NCI-H774 (cell line): Measurements from ENCODE around the gene XCL1.
"Not testable (repeated sequence)": the region's sequence is repeated elsewhere in the genome, so short reads cannot be mapped to it uniquely, and the experiment has no call there.

Experiments
- DNase-seq: peaks from one replicate; lab custom pipeline; 2025; lab: John Stamatoyannopoulos, UW

Gene XCL1

GRCh38 chr1:168567568-168567967 lies 8.8 kb upstream of the XCL1 start:
- DNase-seq, result no peak

- no peak for DNase-seq
Observed at GRCh38 chr1:168568346-168568745, 8.1 kb upstream of the XCL1 start.

DNA sequence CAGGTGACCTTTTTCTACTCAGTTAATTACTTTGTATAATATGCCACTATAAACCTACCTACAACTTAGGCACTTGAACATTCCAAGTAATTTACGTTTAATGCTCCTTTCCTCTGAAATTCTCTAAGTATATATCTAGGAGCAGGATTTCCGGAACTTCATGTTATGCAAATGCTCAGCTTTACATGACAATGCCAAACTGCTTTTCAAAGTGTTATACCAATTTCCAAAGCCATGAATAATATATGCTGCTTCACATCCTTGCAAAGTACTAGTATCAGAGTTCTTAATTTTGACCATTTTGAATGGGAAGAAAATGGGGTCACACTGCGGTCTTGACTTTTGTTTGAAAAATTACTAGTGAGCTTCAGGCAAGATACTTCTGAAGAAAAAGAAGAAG lies 5.8 kb upstream of the XCL1 start:
- DNase-seq, result no peak

- DNase-seq, result no peak
Observed at GRCh38 chr1:168572633-168573032, 3.8 kb upstream of the XCL1 start.

DNA sequence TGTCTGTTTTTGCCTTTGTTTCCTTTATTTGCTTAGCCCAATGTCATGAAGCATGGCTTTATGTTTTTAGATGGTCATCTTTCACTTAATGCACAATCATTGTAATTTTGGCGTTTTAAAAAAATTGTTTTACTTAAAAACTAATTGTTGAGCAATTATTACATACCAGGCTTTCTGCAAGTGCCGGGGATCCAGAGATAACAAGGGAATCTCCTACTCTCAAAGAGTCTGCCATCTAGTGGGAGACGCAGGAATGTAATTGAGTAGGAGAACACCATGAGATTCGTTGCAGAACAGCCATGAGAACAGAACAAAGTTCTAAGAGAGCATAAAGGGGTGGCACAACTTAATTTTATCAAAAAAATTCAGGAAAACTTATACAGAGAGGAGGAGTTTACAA lies 2.2 kb upstream of the XCL1 start:
- not testable (repeated sequence) for DNase-seq

- not testable (repeated sequence) for DNase-seq
Observed at GRCh38 chr1:168578531-168579185, 2.3 kb downstream of the XCL1 start.

DNA sequence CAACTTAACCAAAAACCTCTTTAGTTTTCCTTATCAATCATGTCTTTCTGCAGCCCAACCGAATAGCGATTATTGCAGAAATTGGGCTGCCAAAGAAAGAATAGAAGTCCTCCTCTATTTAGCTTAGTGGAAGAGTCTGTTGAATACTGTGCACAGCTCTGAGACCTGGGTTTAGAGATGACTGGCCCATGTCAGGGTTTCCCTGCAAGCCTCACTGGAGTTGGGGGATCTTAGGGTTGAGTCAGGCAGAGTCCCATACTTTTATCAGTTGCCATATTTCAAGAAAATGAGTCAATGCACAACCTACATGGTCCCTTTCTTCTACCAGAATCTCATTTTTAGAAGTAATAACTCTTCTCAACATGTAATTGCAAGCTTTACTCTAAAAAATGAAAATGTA lies 3.9 kb downstream of the XCL1 start:
- DNase-seq, result not testable (repeated sequence)

DNA sequence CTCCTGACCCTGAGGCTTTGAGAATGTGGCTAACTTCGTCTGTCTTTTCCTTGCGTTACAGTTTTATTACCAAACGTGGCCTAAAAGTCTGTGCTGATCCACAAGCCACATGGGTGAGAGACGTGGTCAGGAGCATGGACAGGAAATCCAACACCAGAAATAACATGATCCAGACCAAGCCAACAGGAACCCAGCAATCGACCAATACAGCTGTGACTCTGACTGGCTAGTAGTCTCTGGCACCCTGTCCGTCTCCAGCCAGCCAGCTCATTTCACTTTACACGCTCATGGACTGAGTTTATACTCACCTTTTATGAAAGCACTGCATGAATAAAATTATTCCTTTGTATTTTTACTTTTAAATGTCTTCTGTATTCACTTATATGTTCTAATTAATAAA lies 4.6 kb downstream of the XCL1 start:
- DNase-seq, result not testable (repeated sequence)

DNA sequence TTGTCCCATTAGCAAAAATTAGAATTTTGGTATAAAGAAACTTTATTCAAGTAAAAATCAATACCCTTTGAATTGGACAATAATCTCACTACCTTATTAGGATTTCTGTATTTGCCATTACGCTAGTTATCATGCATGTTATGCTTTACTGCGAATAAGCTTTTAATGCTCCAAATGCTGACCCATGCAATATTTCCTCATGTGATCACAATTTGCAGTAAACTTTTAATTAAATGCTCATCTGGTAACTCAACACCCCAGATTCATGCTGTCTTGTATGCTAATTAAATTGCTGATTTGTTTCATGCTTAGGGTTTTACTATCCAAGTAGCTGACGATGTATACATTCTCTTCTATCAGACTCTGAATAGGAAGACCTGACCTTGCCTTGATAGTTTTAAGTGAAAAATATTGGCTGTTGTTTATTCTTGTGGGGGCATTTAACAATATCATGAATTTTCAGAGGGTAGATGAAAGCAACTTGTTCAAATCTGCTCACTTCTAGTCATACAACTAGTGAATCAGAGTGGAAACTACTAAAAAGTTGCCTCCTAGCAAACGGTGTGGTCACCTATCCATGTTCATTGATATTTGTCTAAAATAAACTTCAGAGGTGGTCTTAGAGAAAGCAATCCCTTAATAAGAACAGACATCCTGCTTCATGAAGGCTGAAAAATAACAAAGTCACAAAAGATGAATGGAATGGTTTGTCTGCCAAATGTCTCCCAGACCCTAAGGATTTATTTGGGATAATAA lies 5.6 kb downstream of the XCL1 start:
- DNase-seq, result no peak

DNA sequence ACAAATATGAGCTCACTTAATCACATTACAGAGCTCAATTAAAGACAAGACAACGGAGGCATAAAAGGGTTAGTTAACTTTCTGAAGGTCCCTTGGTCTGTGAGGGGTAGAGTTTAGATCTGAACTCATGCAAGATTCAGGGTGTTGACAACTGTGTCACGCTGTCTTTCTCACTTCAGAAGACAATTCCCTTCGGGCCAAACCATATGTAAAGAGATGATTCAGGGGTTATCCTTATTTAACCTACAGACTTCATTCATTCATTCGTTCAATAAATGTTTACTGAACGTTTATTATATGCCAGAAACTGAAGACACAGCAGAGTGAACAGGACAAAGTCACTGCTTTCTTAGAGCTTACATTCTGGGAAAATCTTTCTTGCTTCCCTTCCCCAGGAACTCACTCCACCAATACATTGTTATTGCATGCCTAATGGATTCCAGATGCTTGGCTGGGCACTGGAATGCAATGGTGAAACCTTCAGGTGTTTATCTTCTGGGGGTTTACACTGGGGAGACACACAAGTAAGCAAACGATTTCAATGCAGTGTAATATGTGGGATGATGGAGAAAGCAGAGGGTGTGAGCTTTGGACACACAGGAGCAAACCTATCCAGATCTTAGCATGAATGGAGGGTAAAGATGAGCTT lies 6.4 kb downstream of the XCL1 start:
- no peak for DNase-seq

DNA sequence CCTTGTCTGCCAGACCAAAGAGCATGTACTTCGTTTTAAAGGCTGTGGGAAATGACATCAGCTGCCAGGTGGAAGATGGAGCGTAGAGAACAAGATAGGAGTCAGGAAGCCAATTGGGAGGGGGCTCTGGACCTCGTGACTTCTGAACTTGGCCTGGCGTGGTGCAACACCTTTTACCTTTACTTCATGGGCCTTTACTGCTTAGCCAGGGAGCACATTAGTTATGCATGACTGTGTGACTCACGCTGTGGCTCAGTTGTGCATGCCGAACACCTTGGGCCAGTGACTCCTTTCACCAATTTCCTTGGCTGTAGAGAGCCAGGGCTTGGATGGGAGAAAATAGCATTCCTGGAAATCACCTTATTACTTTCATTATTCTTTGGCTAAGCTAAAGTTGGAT lies 7.2 kb downstream of the XCL1 start:
- DNase-seq, result no peak

GRCh38 chr1:168585191-168585590 lies 8.8 kb downstream of the XCL1 start:
- no peak for DNase-seq

- no peak for DNase-seq
Observed at GRCh38 chr1:168585937-168586336, 9.5 kb downstream of the XCL1 start.

DNA sequence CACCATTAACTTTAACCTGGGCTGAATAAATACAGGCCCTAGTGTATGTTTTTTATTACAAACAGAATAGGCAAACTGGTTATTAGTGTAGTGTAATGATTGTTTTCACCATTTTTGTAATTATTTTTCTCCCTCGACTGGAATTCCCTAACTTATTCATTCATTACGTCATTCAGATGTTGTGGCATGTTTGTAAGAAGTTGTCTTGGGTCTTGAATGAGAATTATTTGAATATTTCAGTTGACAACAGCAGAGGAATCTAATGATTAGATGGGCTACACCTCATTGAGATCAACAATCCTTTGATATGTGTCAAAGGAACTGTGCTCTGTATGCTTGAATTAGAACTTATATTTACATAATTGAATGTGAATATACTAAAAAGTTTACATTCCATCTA lies 12.8 kb downstream of the XCL1 start:
- no peak for DNase-seq

- no peak for DNase-seq
Observed at GRCh38 chr1:168591066-168591465, 14.7 kb downstream of the XCL1 start.

DNA sequence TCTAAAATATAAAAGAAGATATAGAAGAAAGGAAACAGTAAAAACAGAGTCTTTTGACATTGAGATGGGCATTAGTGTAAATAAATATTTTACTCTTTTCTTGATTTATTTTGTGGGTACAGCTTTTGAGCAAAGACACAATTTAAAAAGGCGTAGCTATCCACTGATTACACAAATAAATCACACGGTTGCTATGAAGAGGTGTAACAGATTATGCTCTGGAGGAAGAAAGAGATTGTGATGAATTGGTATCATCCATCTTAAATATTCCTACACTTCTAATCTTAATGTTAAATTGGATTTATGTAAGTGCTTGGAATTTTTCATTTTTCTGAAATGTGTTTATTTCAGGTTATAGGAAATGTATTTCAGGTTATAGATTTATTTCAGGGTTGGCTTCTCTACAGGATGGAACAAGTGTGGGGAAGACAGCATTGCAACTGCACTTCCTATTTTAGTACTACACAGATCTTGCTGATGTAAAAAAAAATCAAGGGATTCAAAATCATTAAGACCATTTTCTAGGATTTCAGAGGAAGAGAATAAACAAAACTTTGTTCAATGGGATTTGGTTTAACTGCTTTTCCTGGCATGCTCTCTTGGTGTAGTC lies 15.3 kb downstream of the XCL1 start:
- DNase-seq, result no peak

DNA sequence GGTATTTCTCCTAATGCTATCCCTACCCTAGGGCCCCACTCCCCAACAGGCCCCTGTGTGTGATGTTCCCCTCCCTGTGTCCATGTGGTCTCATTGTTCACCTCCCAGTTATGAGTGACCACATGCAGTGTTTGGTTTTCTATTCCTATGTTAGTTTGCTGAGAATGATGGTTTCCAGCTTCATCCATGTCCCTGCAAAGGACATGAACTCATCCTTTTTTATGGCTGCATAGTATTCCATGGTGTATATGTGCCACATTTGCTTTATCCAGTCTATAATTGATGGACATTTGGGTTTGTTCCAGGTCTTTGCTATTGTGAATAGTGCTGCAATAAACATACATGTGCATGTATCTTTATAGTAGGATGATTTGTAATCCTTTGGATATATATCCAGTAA lies 19.0 kb downstream of the XCL1 start:
- not testable (repeated sequence) for DNase-seq

- no peak for DNase-seq
Observed at GRCh38 chr1:168598125-168598524, 21.7 kb downstream of the XCL1 start.

- DNase-seq, result no peak
Observed at GRCh38 chr1:168598892-168599291, 22.5 kb downstream of the XCL1 start.

DNA sequence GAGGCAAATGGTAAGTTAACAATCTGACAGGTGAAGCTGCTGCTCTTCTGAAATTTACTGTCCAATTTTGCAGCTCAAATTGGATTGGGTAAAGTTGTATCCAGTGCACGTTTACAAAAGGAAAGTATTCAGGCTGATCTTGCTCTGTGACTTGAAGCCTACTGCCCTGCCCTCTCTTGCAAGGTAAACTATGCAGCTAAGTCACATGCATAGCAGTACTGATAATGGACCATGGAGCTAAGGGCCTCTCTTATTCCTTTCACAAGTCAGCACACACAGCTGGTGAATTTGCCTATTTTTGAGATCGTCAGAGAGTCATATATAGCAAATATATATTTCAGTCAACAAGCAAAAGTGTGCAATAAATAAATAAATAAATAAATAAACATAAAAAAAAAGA lies 23.2 kb downstream of the XCL1 start:
- no peak for DNase-seq

DNA sequence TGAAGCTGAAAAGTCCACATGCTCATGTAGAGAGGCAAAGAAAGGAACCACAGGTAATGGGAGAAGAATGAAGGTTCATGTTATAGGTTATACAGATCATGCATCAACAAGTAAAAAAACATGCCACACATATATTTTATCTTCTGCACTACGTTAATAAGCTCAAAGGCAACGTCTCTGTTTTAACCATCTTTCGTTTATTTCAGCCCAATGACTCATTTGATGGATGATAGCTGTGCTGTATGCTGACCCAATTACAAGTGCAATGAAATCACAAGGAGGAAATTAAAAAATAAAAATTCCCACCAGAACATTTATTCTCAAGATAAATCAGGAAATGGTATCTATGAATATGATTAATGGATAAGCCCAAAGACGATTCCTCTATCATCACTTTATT lies 24.6 kb downstream of the XCL1 start:
- no peak for DNase-seq

GRCh38 chr1:168603501-168604110 lies 27.2 kb downstream of the XCL1 start:
- DNase-seq, result peak; percentile 68
